ENCODE data around the gene CHRNA5.

Gene CHRNA5

GRCh38 chr15:78634210-78635145 lies 69.2 kb downstream of the CHRNA5 start:
- TF ChIP-seq EZH2 (IDR thresholded peaks at IDR 0.05; ENCODE audit: borderline replicate concordance, low read length) (no peak), CTCF (IDR thresholded peaks at IDR 0.05; ENCODE audit: low read length) (no peak)
- Histone ChIP-seq H3K4me2 (ENCODE audit: low read length) (no peak overlapping the region), H3K27ac (ENCODE audit: low read depth, low read length, poor library complexity, severe bottlenecking) (no peak overlapping the region), H3K9ac (ENCODE audit: low read length) (no peak overlapping the region), H2AFZ (ENCODE audit: low read length) (no peak overlapping the region), H3K36me3 (ENCODE audit: insufficient read depth, low read length) (no peaks in the 10 kb centered on the region; the same call in 1 of the 2 replicates), H3K79me2 (ENCODE audit: insufficient read depth, low read length) (no peaks in the 10 kb centered on the region), H3K4me3 (ENCODE audit: low read depth, low read length, poor library complexity, severe bottlenecking) (no peak overlapping the region), H4K20me1 (ENCODE audit: insufficient read depth, low read length) (no peaks in the 10 kb centered on the region), H3F3A (ENCODE audit: insufficient read depth, low read length) (no peaks in the 10 kb centered on the region), H3K27me3 (ENCODE audit: insufficient read depth, low read length) (peaks cover 8% of the 10 kb centered on the region; the same call in 1 of the 2 replicates), H3K9me2 (ENCODE audit: low read depth, low read length) (no peaks in the 10 kb centered on the region), H3K9me3 (ENCODE audit: low read length) (peaks cover 3% of the 10 kb centered on the region; the same call in 1 of the 2 replicates), H3K4me1 (ENCODE audit: insufficient read depth, low read length, severe bottlenecking) (no peaks in the 10 kb centered on the region)

DNA sequence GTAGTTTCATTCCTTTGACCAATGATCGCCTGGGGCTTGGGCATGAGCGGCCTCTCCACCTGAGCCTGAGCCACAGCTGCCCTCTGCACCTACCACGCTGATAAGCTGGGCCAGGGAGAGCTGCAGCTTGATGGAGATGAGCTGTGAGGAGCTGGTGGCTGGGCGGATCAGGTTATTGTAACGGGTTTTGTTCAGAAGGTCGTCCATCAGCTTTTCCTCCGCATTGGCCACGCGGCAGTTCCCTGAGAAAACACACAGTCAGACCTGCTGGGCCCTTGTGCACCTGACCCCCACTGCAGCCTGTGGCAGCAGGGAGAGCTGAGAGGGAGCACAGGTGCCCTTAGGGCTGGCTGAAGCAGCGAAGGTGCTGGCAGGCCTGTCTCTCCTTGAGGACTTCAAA lies 70.0 kb downstream of the CHRNA5 start:
- peaks cover 8% of the 10 kb centered on the region; the same call in 1 of the 2 replicates for H3K27me3 ChIP-seq (ENCODE audit: insufficient read depth, low read length)

GRCh38 chr15:78636378-78636859 lies 71.1 kb downstream of the CHRNA5 start:
- H3K4me1 ChIP-seq (ENCODE audit: insufficient read depth, low read length, severe bottlenecking) = no peaks in the 10 kb centered on the region
- H3K4me3 ChIP-seq (ENCODE audit: low read depth, low read length, poor library complexity, severe bottlenecking) = no peak overlapping the region
- no peaks in the 10 kb centered on the region for H3F3A ChIP-seq (ENCODE audit: insufficient read depth, low read length)
- H3K9me3 ChIP-seq (ENCODE audit: low read length) = peaks cover 3% of the 10 kb centered on the region; the same call in 1 of the 2 replicates
- H3K4me2 ChIP-seq (ENCODE audit: low read length) = no peak overlapping the region
- no peak overlapping the region for H2AFZ ChIP-seq (ENCODE audit: low read length)
- no peaks in the 10 kb centered on the region; the same call in 1 of the 2 replicates for H3K36me3 ChIP-seq (ENCODE audit: insufficient read depth, low read length)
- no peaks in the 10 kb centered on the region for H3K9me2 ChIP-seq (ENCODE audit: low read depth, low read length)
- H3K27me3 ChIP-seq (ENCODE audit: insufficient read depth, low read length) = peaks cover 8% of the 10 kb centered on the region; the same call in 1 of the 2 replicates
- no peaks in the 10 kb centered on the region for H4K20me1 ChIP-seq (ENCODE audit: insufficient read depth, low read length)
- no peaks in the 10 kb centered on the region for H3K79me2 ChIP-seq (ENCODE audit: insufficient read depth, low read length)
- TF ChIP-seq EZH2 (IDR thresholded peaks at IDR 0.05; ENCODE audit: borderline replicate concordance, low read length) = no peak
- no peak for TF ChIP-seq CTCF (IDR thresholded peaks at IDR 0.05; ENCODE audit: low read length)
- no peak overlapping the region for H3K9ac ChIP-seq (ENCODE audit: low read length)
- H3K27ac ChIP-seq (ENCODE audit: low read depth, low read length, poor library complexity, severe bottlenecking) = no peak overlapping the region

More for the DNA sequence above, 70.0 kb downstream of the CHRNA5 start:
- Histone ChIP-seq H3K27ac (ENCODE audit: low read depth, low read length, poor library complexity, severe bottlenecking) (no peak overlapping the region), H3K4me1 (ENCODE audit: insufficient read depth, low read length, severe bottlenecking) (no peaks in the 10 kb centered on the region), H2AFZ (ENCODE audit: low read length) (no peak overlapping the region), H3K9me2 (ENCODE audit: low read depth, low read length) (no peaks in the 10 kb centered on the region), H3K79me2 (ENCODE audit: insufficient read depth, low read length) (no peaks in the 10 kb centered on the region), H3K4me2 (ENCODE audit: low read length) (no peak overlapping the region), H4K20me1 (ENCODE audit: insufficient read depth, low read length) (no peaks in the 10 kb centered on the region), H3K4me3 (ENCODE audit: low read depth, low read length, poor library complexity, severe bottlenecking) (no peak overlapping the region), H3K36me3 (ENCODE audit: insufficient read depth, low read length) (no peaks in the 10 kb centered on the region; the same call in 1 of the 2 replicates), H3F3A (ENCODE audit: insufficient read depth, low read length) (no peaks in the 10 kb centered on the region), H3K9ac (ENCODE audit: low read length) (no peak overlapping the region), H3K9me3 (ENCODE audit: low read length) (peaks cover 3% of the 10 kb centered on the region; the same call in 1 of the 2 replicates)
- TF ChIP-seq EZH2 (IDR thresholded peaks at IDR 0.05; ENCODE audit: borderline replicate concordance, low read length) (no peak), CTCF (IDR thresholded peaks at IDR 0.05; ENCODE audit: low read length) (no peak)
